Measurements from ENCODE around the gene EIF2AK2.

- no peak for TF ChIP-seq GATA2 (IDR thresholded peaks at IDR 0.05; ENCODE audit: low read depth, low read length)
- no peak for TF ChIP-seq GATA3 (IDR thresholded peaks at IDR 0.05; ENCODE audit: low read depth, low read length)
These were observed 76.5 kb downstream of the EIF2AK2 start for GRCh38 chr2:37080266-37080665.
